Activated naive CD8-positive, alpha-beta T cell (primary cell): ENCODE results near the gene ZNF281.
A peak's percentile ranks its signal among the peaks of the same experiment; 100 is the strongest.
"Not testable (repeated sequence)": the region's sequence is repeated elsewhere in the genome, so short reads cannot be mapped to it uniquely, and the experiment has no call there.

Experiments
- H3K27ac Mint-ChIP-seq: one replicate; pipeline ENCODE4 v1.8.0; 2021; ENCODE audit warnings: mixed read lengths
- H3K27me3 Mint-ChIP-seq: one replicate; pipeline ENCODE4 v1.8.0; 2021; ENCODE audit warnings: mixed read lengths
- H3K36me3 Mint-ChIP-seq: one replicate; pipeline ENCODE4 v1.8.0; 2021; ENCODE audit warnings: mixed read lengths
- H3K4me1 Mint-ChIP-seq: one replicate; pipeline ENCODE4 v1.8.0; 2021; ENCODE audit warnings: low read depth, mixed read lengths
- H3K4me3 Mint-ChIP-seq: one replicate; pipeline ENCODE4 v1.8.0; 2021; ENCODE audit warnings: mild to moderate bottlenecking, mixed read lengths
- H3K9me3 Mint-ChIP-seq: one replicate; pipeline ENCODE4 v1.8.0; 2021; ENCODE audit warnings: low read depth, mixed read lengths

Gene ZNF281

DNA sequence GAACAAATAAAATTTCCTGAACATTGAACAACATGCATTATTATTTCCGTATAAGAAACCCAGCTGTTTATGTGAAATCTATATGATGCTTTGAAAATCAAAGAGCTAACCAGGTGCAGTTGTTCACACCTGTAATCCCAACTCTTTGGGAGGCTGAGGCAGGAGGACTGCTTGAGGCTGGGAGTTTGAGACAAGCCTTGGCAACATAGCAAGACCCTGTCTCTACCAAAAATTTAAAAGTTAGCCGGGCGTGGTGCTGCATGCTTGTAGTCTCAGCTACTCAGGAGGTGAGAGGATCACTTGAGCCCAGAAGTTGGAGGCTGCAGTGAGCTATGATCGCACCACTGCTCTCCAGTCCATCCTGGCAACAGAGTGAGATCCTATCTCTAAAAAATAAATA lies 4.8 kb upstream of the ZNF281 start:
- H3K27me3 Mint-ChIP-seq = no peaks in the 10 kb centered on the region
- H3K36me3 Mint-ChIP-seq = no peaks in the 10 kb centered on the region
- peaks cover 11% of the 10 kb centered on the region for H3K4me1 Mint-ChIP-seq
- no peak overlapping the region for H3K4me3 Mint-ChIP-seq
- no peak overlapping the region for H3K27ac Mint-ChIP-seq
- no peaks in the 10 kb centered on the region for H3K9me3 Mint-ChIP-seq

GRCh38 chr1:200413766-200414165 lies 3.9 kb upstream of the ZNF281 start:
- H3K27me3 Mint-ChIP-seq, H3K27ac Mint-ChIP-seq, H3K36me3 Mint-ChIP-seq, H3K9me3 Mint-ChIP-seq, H3K4me3 Mint-ChIP-seq: not testable (repeated sequence)
- peaks cover 15% of the 10 kb centered on the region for H3K4me1 Mint-ChIP-seq

DNA sequence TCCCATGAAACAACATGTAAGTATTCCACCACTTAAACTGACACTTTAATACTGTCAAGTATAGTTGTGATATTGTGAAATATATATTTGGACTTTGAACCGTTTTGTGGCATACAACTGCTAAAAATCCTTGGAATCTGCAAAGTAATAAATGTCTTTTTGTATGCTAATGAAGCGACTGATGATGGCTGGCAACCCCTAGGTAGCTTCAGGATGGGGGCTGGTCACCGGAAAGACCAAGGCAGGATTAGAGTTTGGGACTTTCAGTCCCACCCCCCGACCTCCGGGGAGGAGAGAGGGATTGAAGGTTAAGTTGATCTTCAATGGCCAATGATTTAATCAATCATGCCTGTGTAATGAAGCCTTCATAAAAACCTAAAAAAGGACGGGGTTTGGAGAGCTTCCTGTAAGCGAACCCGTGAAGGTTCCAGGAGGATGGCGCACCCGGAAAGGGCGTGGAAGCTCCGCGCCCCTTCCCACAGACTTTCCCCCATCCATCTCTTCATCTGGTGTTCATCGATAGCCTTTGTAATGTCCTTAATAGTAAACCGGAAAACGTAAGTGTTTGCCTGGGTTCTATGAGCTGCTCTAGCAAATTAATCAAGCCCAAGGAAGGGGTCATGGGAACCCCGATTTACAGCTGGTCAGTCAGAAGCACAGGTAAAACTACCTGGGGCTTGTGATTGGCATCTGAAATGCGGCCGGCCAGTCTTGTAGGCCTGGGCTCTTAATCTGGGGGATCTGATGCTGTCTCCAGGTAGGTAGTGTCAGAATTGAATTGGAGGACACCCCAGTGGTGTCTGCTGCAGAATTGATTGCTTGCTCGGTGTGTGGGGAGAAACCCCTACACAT lies 1.8 kb upstream of the ZNF281 start:
- Mint-ChIP-seq H3K36me3 (peaks cover 20% of the 10 kb centered on the region), H3K27me3 (no peaks in the 10 kb centered on the region), H3K4me1 (peaks cover 36% of the 10 kb centered on the region), H3K4me3 (no peak overlapping the region), H3K9me3 (peaks cover 5% of the 10 kb centered on the region), H3K27ac (peak overlapping the region; percentile 31)

GRCh38 chr1:200410566-200410878 lies 686 bp upstream of the ZNF281 start:
- Mint-ChIP-seq H3K27me3 (no peaks in the 10 kb centered on the region), H3K4me3 (peak overlapping the region; percentile 98), H3K9me3 (peaks cover 10% of the 10 kb centered on the region), H3K27ac (peak overlapping the region; percentile 96), H3K4me1 (peaks cover 47% of the 10 kb centered on the region), H3K36me3 (peaks cover 27% of the 10 kb centered on the region)

- peak overlapping the region; percentile 98 for H3K4me3 Mint-ChIP-seq
- no peaks in the 10 kb centered on the region for H3K27me3 Mint-ChIP-seq
- H3K36me3 Mint-ChIP-seq = peaks cover 32% of the 10 kb centered on the region
- H3K27ac Mint-ChIP-seq = peak overlapping the region; percentile 61
- H3K4me1 Mint-ChIP-seq = peaks cover 55% of the 10 kb centered on the region
- H3K9me3 Mint-ChIP-seq = peaks cover 10% of the 10 kb centered on the region
Observed at GRCh38 chr1:200409203-200409760, 554 bp downstream of the ZNF281 start.

DNA sequence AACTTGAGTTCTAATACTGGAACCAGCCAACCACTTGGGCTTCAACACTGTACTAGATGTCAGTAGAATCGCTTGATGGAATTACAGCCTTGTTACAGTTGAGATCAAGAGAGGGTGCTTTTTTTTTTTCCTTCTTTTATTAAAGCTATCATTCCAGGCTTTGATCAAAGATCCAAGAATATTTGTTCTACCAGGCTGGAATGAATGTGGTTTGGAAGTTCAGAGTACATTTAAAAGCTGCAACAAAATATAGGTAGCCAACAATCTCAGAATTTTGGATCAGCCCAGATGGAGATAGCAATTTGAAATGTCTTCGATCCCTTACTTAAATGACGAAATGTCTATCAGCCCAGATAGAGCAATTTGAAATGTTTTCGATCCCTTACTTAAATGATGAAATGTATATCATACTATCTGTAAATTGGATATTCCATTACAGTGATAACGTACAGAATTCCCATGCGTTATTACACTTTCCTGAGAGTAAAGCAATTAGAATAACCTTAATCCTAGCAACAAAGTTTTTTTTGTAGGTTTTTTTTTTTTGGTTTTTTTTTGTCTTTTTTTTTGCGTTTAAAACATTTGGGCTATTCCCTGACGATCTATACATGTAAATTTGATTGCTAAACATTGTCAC lies 3.6 kb downstream of the ZNF281 start:
- H3K36me3 Mint-ChIP-seq = peaks cover 35% of the 10 kb centered on the region

GRCh38 chr1:200405264-200405663 lies 4.6 kb downstream of the ZNF281 start:
- Mint-ChIP-seq H3K4me1 (peaks cover 76% of the 10 kb centered on the region), H3K4me3 (peak overlapping the region; percentile 98), H3K9me3 (peaks cover 10% of the 10 kb centered on the region), H3K27ac (no peak overlapping the region), H3K27me3 (no peaks in the 10 kb centered on the region), H3K36me3 (peaks cover 35% of the 10 kb centered on the region)

More for the DNA sequence above, 3.6 kb downstream of the ZNF281 start:
- Mint-ChIP-seq H3K4me1 (peaks cover 79% of the 10 kb centered on the region), H3K9me3 (peaks cover 10% of the 10 kb centered on the region), H3K4me3 (peak overlapping the region; percentile 98), H3K27ac (no peak overlapping the region), H3K27me3 (no peaks in the 10 kb centered on the region)

GRCh38 chr1:200401708-200402107 lies 8.1 kb downstream of the ZNF281 start:
- H3K27ac Mint-ChIP-seq = no peak overlapping the region
- peaks cover 19% of the 10 kb centered on the region for H3K36me3 Mint-ChIP-seq
- H3K9me3 Mint-ChIP-seq = peaks cover 5% of the 10 kb centered on the region
- peaks cover 65% of the 10 kb centered on the region for H3K4me1 Mint-ChIP-seq
- H3K4me3 Mint-ChIP-seq = no peak overlapping the region
- no peaks in the 10 kb centered on the region for H3K27me3 Mint-ChIP-seq

GRCh38 chr1:200401263-200401662 lies 8.6 kb downstream of the ZNF281 start:
- Mint-ChIP-seq H3K4me3 (no peak overlapping the region), H3K27ac (no peak overlapping the region), H3K9me3 (peaks cover 3% of the 10 kb centered on the region), H3K4me1 (peaks cover 61% of the 10 kb centered on the region), H3K27me3 (no peaks in the 10 kb centered on the region), H3K36me3 (peaks cover 15% of the 10 kb centered on the region)

GRCh38 chr1:200400556-200400955 lies 9.3 kb downstream of the ZNF281 start:
- H3K4me3 Mint-ChIP-seq = no peak overlapping the region
- no peak overlapping the region for H3K27ac Mint-ChIP-seq
- peaks cover 57% of the 10 kb centered on the region for H3K4me1 Mint-ChIP-seq

GRCh38 chr1:200399860-200400259 lies 10.0 kb downstream of the ZNF281 start:
- Mint-ChIP-seq H3K4me3 (no peak overlapping the region), H3K9me3 (no peaks in the 10 kb centered on the region), H3K4me1 (peaks cover 51% of the 10 kb centered on the region), H3K36me3 (peaks cover 7% of the 10 kb centered on the region), H3K27me3 (no peaks in the 10 kb centered on the region), H3K27ac (no peak overlapping the region)

More at GRCh38 chr1:200400556-200400955, 9.3 kb downstream of the ZNF281 start:
- Mint-ChIP-seq H3K9me3 (no peaks in the 10 kb centered on the region), H3K36me3 (peaks cover 11% of the 10 kb centered on the region), H3K27me3 (no peaks in the 10 kb centered on the region)

DNA sequence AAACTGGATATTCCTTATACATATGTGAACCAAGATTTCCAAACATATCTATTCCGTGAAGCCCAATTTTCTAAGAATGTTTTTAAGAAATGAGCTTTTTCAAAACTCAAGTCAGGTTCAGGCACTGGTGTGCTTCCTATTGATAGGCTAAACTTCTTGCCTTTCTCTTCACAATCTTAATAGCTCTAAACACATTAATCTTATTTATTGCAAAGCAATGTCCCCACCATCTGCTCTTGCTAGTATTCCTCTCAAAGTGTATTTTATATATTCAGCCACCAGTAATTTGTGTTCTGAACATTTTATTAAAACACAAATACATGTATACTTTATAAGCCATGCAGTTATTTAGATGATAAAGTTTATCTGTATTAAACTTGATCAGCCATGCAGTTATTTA lies 11.5 kb downstream of the ZNF281 start:
- Mint-ChIP-seq H3K27ac (no peak overlapping the region), H3K4me3 (no peak overlapping the region), H3K9me3 (no peaks in the 10 kb centered on the region)

DNA sequence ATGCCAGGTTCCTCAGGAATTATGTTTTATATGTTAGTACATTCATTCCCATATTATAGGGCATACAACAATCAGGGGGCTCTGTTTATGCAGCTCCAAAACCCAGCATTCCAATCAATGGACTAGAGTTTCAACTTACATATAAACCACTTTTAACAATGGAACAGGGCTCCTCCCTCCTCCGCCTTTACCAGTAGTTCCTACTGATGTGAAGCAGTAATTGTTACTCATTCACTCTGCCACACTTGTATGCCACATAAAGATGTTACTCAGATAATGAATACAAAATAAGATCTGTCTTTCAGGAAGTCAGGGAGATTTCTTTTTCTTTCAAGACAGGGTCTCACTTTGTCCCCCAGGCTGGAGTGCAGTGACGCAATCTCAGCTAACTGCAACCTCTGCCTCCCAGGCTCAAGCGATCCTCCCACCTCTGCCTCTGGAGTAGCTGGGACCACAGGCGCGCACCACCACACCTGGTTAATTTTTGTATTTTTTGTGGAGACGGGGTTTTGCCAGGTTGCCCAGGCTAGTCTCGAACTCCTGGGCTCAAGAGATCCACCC lies 17.1 kb downstream of the ZNF281 start:
- Mint-ChIP-seq H3K27ac (no peak overlapping the region), H3K36me3 (peaks cover 2% of the 10 kb centered on the region), H3K4me3 (no peak overlapping the region), H3K4me1 (peaks cover 3% of the 10 kb centered on the region), H3K9me3 (no peaks in the 10 kb centered on the region), H3K27me3 (no peaks in the 10 kb centered on the region)

More for the DNA sequence above, 11.5 kb downstream of the ZNF281 start:
- Mint-ChIP-seq H3K36me3 (peaks cover 5% of the 10 kb centered on the region), H3K4me1 (peaks cover 43% of the 10 kb centered on the region), H3K27me3 (no peaks in the 10 kb centered on the region)

DNA sequence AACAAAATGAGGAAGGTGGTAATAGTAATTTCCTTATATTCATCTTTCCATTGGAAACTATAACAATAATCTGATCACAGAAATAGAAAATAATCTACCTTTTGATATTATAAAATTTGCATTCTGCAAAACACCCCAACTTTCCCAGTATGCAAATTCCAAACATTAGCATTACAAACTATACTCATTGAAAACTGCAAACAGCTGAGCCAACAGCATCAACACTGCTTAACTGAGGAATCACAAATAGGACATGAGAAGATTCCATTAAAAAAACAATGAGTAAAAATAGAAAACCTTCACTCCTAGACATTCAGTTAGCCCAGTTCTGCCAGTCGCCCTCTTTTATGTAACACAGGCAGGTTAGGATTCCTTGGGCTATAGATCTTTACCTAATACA lies 18.1 kb downstream of the ZNF281 start:
- Mint-ChIP-seq H3K27me3 (no peaks in the 10 kb centered on the region), H3K36me3 (peaks cover 2% of the 10 kb centered on the region), H3K4me3 (no peak overlapping the region), H3K4me1 (peaks cover 3% of the 10 kb centered on the region), H3K9me3 (no peaks in the 10 kb centered on the region), H3K27ac (no peak overlapping the region)

GRCh38 chr1:200388791-200389190 lies 21.0 kb downstream of the ZNF281 start:
- H3K27ac Mint-ChIP-seq = no peak overlapping the region
- H3K36me3 Mint-ChIP-seq = peaks cover 2% of the 10 kb centered on the region
- H3K4me1 Mint-ChIP-seq = no peaks in the 10 kb centered on the region
- no peaks in the 10 kb centered on the region for H3K9me3 Mint-ChIP-seq
- H3K4me3 Mint-ChIP-seq = no peak overlapping the region
- H3K27me3 Mint-ChIP-seq = no peaks in the 10 kb centered on the region
